Endothelial cell of umbilical vein (primary cell): Measurements from ENCODE around the gene LIMD2.

Experiments
- EZH2 ChIP-seq: IDR thresholded peaks from 2 replicates; pipeline ENCODE4 v1.6.1; 2012; ENCODE audit warnings: borderline replicate concordance, low read depth, mild to moderate bottlenecking, moderate library complexity, low read length, inconsistent platforms; ENCODE audit not compliant: severe bottlenecking
- JUN ChIP-seq: IDR thresholded peaks from 2 replicates; pipeline ENCODE4 v1.6.1; 2011; ENCODE audit warnings: borderline replicate concordance, low read depth; ENCODE audit not compliant: insufficient read length, insufficient read depth
- POLR2A ChIP-seq: IDR thresholded peaks from 2 replicates; pipeline ENCODE4 v1.6.1; 2012; ENCODE audit warnings: low read depth, mild to moderate bottlenecking, control low read depth, low read length
- TF ChIP-seq, protein P1 (sequence below), 2 donors: IDR thresholded peaks; 1 replicate in 1 of 2; 2 replicates in 1 of 2; pipeline ENCODE4 v1.5.1; 2011; ENCODE audit warnings: low read length in 2 of 2, mild to moderate bottlenecking in 2 of 2, moderate library complexity in 2 of 2, control low read depth in 1 of 2, inconsistent platforms in 1 of 2, low read depth in 1 of 2; ENCODE audit not compliant: insufficient read depth in 1 of 2; ENCODE audit errors: extremely low read depth in 1 of 2
- TF ChIP-seq, protein P2 (sequence below): IDR thresholded peaks from 2 replicates; pipeline ENCODE4 v1.6.1; 2011; ENCODE audit not compliant: insufficient read depth, insufficient read length

DNA sequence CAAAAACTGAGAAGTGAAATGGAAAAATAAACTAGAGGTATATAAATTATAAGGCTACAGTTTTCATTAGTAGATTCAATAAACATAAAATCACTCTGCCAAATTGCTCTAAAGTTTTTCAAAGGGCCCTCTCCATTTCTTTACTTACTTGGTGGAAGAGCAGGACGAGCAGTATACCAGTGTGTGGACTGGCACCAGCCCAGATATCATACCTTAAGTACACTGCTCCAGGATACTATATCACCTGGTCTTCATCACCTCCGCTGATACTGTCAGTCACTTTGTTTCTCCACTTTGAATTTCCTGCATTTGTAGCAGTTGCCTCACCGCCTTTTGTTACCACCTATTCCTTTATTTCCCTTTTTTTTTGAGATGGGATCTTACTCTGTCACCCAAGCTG lies 40.1 kb downstream of the LIMD2 start:
- no peak for TF ChIP-seq POLR2A
- TF ChIP-seq, protein P1, sequence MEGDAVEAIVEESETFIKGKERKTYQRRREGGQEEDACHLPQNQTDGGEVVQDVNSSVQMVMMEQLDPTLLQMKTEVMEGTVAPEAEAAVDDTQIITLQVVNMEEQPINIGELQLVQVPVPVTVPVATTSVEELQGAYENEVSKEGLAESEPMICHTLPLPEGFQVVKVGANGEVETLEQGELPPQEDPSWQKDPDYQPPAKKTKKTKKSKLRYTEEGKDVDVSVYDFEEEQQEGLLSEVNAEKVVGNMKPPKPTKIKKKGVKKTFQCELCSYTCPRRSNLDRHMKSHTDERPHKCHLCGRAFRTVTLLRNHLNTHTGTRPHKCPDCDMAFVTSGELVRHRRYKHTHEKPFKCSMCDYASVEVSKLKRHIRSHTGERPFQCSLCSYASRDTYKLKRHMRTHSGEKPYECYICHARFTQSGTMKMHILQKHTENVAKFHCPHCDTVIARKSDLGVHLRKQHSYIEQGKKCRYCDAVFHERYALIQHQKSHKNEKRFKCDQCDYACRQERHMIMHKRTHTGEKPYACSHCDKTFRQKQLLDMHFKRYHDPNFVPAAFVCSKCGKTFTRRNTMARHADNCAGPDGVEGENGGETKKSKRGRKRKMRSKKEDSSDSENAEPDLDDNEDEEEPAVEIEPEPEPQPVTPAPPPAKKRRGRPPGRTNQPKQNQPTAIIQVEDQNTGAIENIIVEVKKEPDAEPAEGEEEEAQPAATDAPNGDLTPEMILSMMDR (IDR thresholded peaks at IDR 0.05; ENCODE audit: extremely low read depth in 1 of 2, insufficient read depth in 1 of 2, low read depth in 1 of 2, low read length in 2 of 2) = no peak
- TF ChIP-seq EZH2 = no peak
- TF ChIP-seq, protein P2, sequence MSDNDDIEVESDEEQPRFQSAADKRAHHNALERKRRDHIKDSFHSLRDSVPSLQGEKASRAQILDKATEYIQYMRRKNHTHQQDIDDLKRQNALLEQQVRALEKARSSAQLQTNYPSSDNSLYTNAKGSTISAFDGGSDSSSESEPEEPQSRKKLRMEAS = no peak
- no peak for TF ChIP-seq JUN
